H1 (cell line): Measurements from ENCODE around the gene SLC35D3. TPM values are rescaled to one million over a fixed set of nuclear protein-coding genes. Genes with fewer than 3 reads are reported as not detected.
A peak's percentile ranks its signal among the peaks of the same experiment; 100 is the strongest.

ENCODE experiments used
- CTCF ChIA-PET: fragments of 300-600 bp; sonication (Branson Sonifier 250); formaldehyde crosslinking; loops from one replicate; lab custom pipeline; 2021; ENCODE audit not compliant: partially characterized antibody; lab: Charles Lee
- POLR2A ChIA-PET: fragments of 300-600 bp; sonication (Branson Sonifier 250); formaldehyde crosslinking; loops from one replicate; lab custom pipeline; 2021; ENCODE audit warnings: inconsistent platforms; ENCODE audit not compliant: partially characterized antibody; lab: Charles Lee
- DNase-seq, 2 experiments: peaks; one replicate each; pipeline versions ENCODE4 v3.0.0 to v3.0.0-alpha.2; 2010 to 2022; ENCODE audit warnings: low spot score in 2 of 2, low read depth in 1 of 2, mixed read lengths in 1 of 2
- FAIRE-seq: peaks from 2 replicates; lab custom pipeline; 2011; peaks lifted over from hg19 to GRCh38; lab: Jason Lieb, UNC
- H2AFZ ChIP-seq: 2 replicates; pipeline ENCODE4 v1.8.1; 2012; ENCODE audit warnings: low read length, inconsistent platforms
- H2AK5ac ChIP-seq: 2 replicates; pipeline ENCODE4 v1.6.1; 2013; ENCODE audit warnings: low read depth, low read length
- H2BK120ac ChIP-seq: replicated peaks from 2 replicates; pipeline ENCODE3; 2013; ENCODE audit warnings: low read depth, low read length, inconsistent platforms
- H2BK12ac ChIP-seq: 2 replicates; pipeline ENCODE4 v1.6.1; 2013; ENCODE audit warnings: low read depth, low read length
- H2BK15ac ChIP-seq: 2 replicates; pipeline ENCODE4 v1.6.1; 2013; ENCODE audit warnings: low read length
- H2BK20ac ChIP-seq: 2 replicates; pipeline ENCODE4 v1.6.1; 2013; ENCODE audit warnings: low read length
- H2BK5ac ChIP-seq: 2 replicates; pipeline ENCODE4 v1.6.1; 2013; ENCODE audit warnings: low read depth, low read length
- H3K14ac ChIP-seq: 2 replicates; pipeline ENCODE4 v1.6.1; 2013; ENCODE audit warnings: inconsistent platforms; ENCODE audit not compliant: insufficient read length
- H3K18ac ChIP-seq: 2 replicates; pipeline ENCODE4 v1.6.1; 2013; ENCODE audit warnings: low read length; ENCODE audit errors: extremely low read depth
- H3K23ac ChIP-seq: 2 replicates; pipeline ENCODE4 v1.6.1; 2013; ENCODE audit warnings: inconsistent platforms; ENCODE audit not compliant: insufficient read length
- H3K23me2 ChIP-seq: 2 replicates; pipeline ENCODE4 v1.6.1; 2013; ENCODE audit warnings: low read depth, low read length
- H3K27ac ChIP-seq: 2 replicates; pipeline ENCODE4 v1.6.1; 2011; ENCODE audit warnings: low read depth, low read length, inconsistent platforms
- H3K27me3 ChIP-seq, 4 experiments: replicated peaks in 1 of 4; 1 replicate in 1 of 4; 2 replicates in 3 of 4; pipeline versions ENCODE4 v1.6.1 to v1.8.1; 2011 to 2013; ENCODE audit warnings: low read length in 3 of 4, mild to moderate bottlenecking in 3 of 4, inconsistent platforms in 2 of 4, mixed read lengths in 2 of 4, moderate library complexity in 1 of 4; ENCODE audit not compliant: control insufficient read depth in 3 of 4, insufficient read depth in 3 of 4; ENCODE audit errors: extremely low read depth in 1 of 4
- H3K36me3 ChIP-seq, 4 experiments: 2 replicates each; pipeline versions ENCODE4 v1.6.1 to v1.8.1; 2011 to 2013; ENCODE audit warnings: mild to moderate bottlenecking in 4 of 4, low read length in 3 of 4, moderate library complexity in 2 of 4, control low read depth in 1 of 4, inconsistent platforms in 1 of 4; ENCODE audit not compliant: insufficient read depth in 4 of 4, control insufficient read depth in 2 of 4
- H3K4ac ChIP-seq: replicated peaks from 2 replicates; pipeline ENCODE3; 2013; ENCODE audit warnings: low read length, low read depth, mixed read lengths, inconsistent platforms; ENCODE audit not compliant: insufficient read length
- H3K4me1 ChIP-seq, 4 experiments: replicated peaks in 1 of 4; 1 replicate in 1 of 4; 2 replicates in 3 of 4; pipeline versions ENCODE4 v1.6.1 to v1.8.1; 2011 to 2013; ENCODE audit warnings: low read length in 3 of 4, inconsistent platforms in 2 of 4, mixed read lengths in 1 of 4; ENCODE audit not compliant: insufficient read depth in 4 of 4, control insufficient read depth in 3 of 4
- H3K4me2 ChIP-seq, 2 experiments: 2 replicates each; pipeline versions ENCODE4 v1.6.1 to v1.8.1; 2011 to 2013; ENCODE audit warnings: low read depth in 2 of 2, low read length in 2 of 2, control low read depth in 1 of 2, inconsistent platforms in 1 of 2, mild to moderate bottlenecking in 1 of 2; ENCODE audit not compliant: insufficient read depth in 1 of 2
- H3K4me3 ChIP-seq, 4 experiments: fragments of 200-600, 300-600 bp in 1 of 4; sonication (generic), shearing (Covaris generic), sonication (Bioruptor Twin) in 1 of 4; 2 replicates each; pipeline versions ENCODE4 v1.5.1 to v1.8.1; 2011 to 2016; ENCODE audit warnings: low read length in 4 of 4, low read depth in 3 of 4, control low read depth in 2 of 4, inconsistent platforms in 2 of 4, mild to moderate bottlenecking in 2 of 4, mixed read lengths in 1 of 4, moderate library complexity in 1 of 4; ENCODE audit not compliant: insufficient read depth in 2 of 4; ENCODE audit errors: extremely low read depth in 1 of 4
- H3K56ac ChIP-seq: replicated peaks from 2 replicates; pipeline ENCODE3; 2013; ENCODE audit warnings: low read depth, mild to moderate bottlenecking, mixed read lengths, low read length, inconsistent platforms; ENCODE audit not compliant: insufficient read length
- H3K79me1 ChIP-seq: 2 replicates; pipeline ENCODE4 v1.6.1; 2013; ENCODE audit warnings: low read depth, low read length, control low read depth
- H3K79me2 ChIP-seq, 2 experiments: 2 replicates each; pipeline versions ENCODE4 v1.6.1 to v1.8.1; 2012 to 2013; ENCODE audit warnings: low read length in 2 of 2, mild to moderate bottlenecking in 2 of 2, inconsistent platforms in 1 of 2; ENCODE audit not compliant: insufficient read depth in 2 of 2, control insufficient read depth in 1 of 2
- H3K9ac ChIP-seq, 4 experiments: replicated peaks in 1 of 4; 1 replicate in 1 of 4; 2 replicates in 3 of 4; pipeline versions ENCODE4 v1.6.1 to v1.8.1; 2011 to 2013; ENCODE audit warnings: low read depth in 3 of 4, low read length in 3 of 4, control low read depth in 2 of 4, mild to moderate bottlenecking in 2 of 4, moderate library complexity in 2 of 4, inconsistent platforms in 1 of 4; ENCODE audit errors: extremely low read depth in 1 of 4
- H3K9me3 ChIP-seq, 2 experiments: 2 replicates each; pipeline versions ENCODE4 v1.6.1 to v1.8.1; 2012 to 2013; ENCODE audit warnings: mild to moderate bottlenecking in 2 of 2, moderate library complexity in 2 of 2, control low read depth in 1 of 2, inconsistent platforms in 1 of 2, low read depth in 1 of 2, low read length in 1 of 2, mixed read lengths in 1 of 2; ENCODE audit not compliant: insufficient read depth in 2 of 2
- H4K20me1 ChIP-seq, 2 experiments: replicated peaks in 1 of 2; 2 replicates each; pipeline versions ENCODE3 to v1.8.1; 2011 to 2013; ENCODE audit warnings: inconsistent platforms in 2 of 2, low read length in 2 of 2, mild to moderate bottlenecking in 1 of 2; ENCODE audit not compliant: insufficient read depth in 2 of 2, control insufficient read depth in 1 of 2
- H4K5ac ChIP-seq: 2 replicates; pipeline ENCODE4 v1.6.1; 2013; ENCODE audit warnings: low read length, low read depth, mixed read lengths, inconsistent platforms; ENCODE audit not compliant: insufficient read length
- H4K8ac ChIP-seq: 2 replicates; pipeline ENCODE4 v1.8.0; 2013; ENCODE audit warnings: mild to moderate bottlenecking, moderate library complexity, low read length, inconsistent platforms; ENCODE audit not compliant: insufficient read depth; ENCODE audit errors: extremely low read depth
- H4K91ac ChIP-seq: replicated peaks from 2 replicates; pipeline ENCODE3; 2013; ENCODE audit warnings: low read length, mixed read lengths, inconsistent platforms; ENCODE audit not compliant: insufficient read length
- CTCF ChIP-seq, 3 experiments: IDR thresholded peaks; 1 replicate in 2 of 3; 2 replicates in 1 of 3; pipeline versions ENCODE4 v1.5.1 to v1.6.1; 2011; ENCODE audit warnings: low read length in 3 of 3, mild to moderate bottlenecking in 3 of 3, inconsistent platforms in 2 of 3, low read depth in 1 of 3, moderate library complexity in 1 of 3; ENCODE audit not compliant: insufficient read depth in 1 of 3; ENCODE audit errors: control extremely low read depth in 1 of 3
- EP300 ChIP-seq, 2 experiments: IDR thresholded peaks; 1 replicate in 1 of 2; 2 replicates in 1 of 2; pipeline ENCODE4 v1.6.1; 2011 to 2012; ENCODE audit warnings: low read depth in 2 of 2, low read length in 2 of 2, mild to moderate bottlenecking in 2 of 2, borderline replicate concordance in 1 of 2, inconsistent platforms in 1 of 2, moderate library complexity in 1 of 2
- RAD21 ChIP-seq, 2 experiments: IDR thresholded peaks in 1 of 2; conservative IDR thresholded peaks in 1 of 2; 2 replicates each; pipeline ENCODE4 v1.6.1; 2011; ENCODE audit warnings: low read depth in 2 of 2, low read length in 2 of 2, improper control_type of control experiment in 1 of 2, inconsistent platforms in 1 of 2, mild to moderate bottlenecking in 1 of 2, moderate library complexity in 1 of 2
- YY1 ChIP-seq: IDR thresholded peaks from 2 replicates; pipeline ENCODE4 v1.6.1; 2011; ENCODE audit warnings: low read depth, mild to moderate bottlenecking, low read length
- WGBS, 2 experiments: shearing (Covaris generic) in 1 of 2; methylation state at CpG; one replicate each; pipeline versions ENCODE4 v1.1.6 to v1.1.7; 2013 to 2015; ENCODE audit warnings: low lambda C conversion rate in 2 of 2, mixed read lengths in 2 of 2, inconsistent platforms in 1 of 2, low coverage in 1 of 2, missing lambda C conversion rate in 1 of 2; ENCODE audit not compliant: insufficient replicate concordance in 2 of 2, insufficient coverage in 1 of 2, insufficient read length in 1 of 2; ENCODE audit errors: extremely low coverage in 1 of 2, missing lambda C conversion rate in 1 of 2; 5-methylcytosine and 5-hydroxymethylcytosine counted together
- polyA plus RNA-seq, 7 experiments: library from polyadenylated mRNA; depleted of rRNA in 3 of 7; stranded (reverse) in 5 of 7; unstranded in 2 of 7; fragments of >200 nt in 5 of 7; fragments of 200-250 nt in 2 of 7; gene quantifications; 1 replicate in 5 of 7; 2 replicates in 1 of 7; 4 replicates in 1 of 7; pipeline versions ENCODE4 v1.2.1 to v1.2.3, GENCODE V29; 2011 to 2013; ENCODE audit warnings: missing spikeins in 2 of 7, mixed read lengths in 2 of 7
- total RNA-seq: library from RNA; stranded (reverse); fragmentation: NEBNext Ultra II Directional; extraction: Animal tissue kit (Norgen Biotek cat#: 25700); gene quantifications from 2 replicates; pipeline ENCODE4 v1.2.1, GENCODE V29; 2021

SLC35D3 gene
- total and polyA plus RNA-seq, 2 of the 8 experiments (the other 6 are each of a cell fraction or from before 2014, with no cell fraction given): 0.27 to 0.39 TPM

- no peak overlapping the region for H3K9ac ChIP-seq
- H4K5ac ChIP-seq: no peak overlapping the region
- no peak overlapping the region for H3K56ac ChIP-seq
- H4K20me1 ChIP-seq: no peaks in the 10 kb centered on the region
- H3K27ac ChIP-seq: no peak overlapping the region
- TF ChIP-seq YY1 (peak; percentile 52), EP300 (IDR thresholded peaks at IDR 0.05; ENCODE audit: borderline replicate concordance in 1 of 2, low read depth in 2 of 2, low read length in 2 of 2) (no peak), CTCF (IDR thresholded peaks at IDR 0.05; ENCODE audit: control extremely low read depth in 1 of 3, insufficient read depth in 1 of 3, low read depth in 1 of 3, low read length in 3 of 3) (peak; percentile 67 to 82 (median 78)), RAD21 (IDR thresholded peaks at IDR 0.05 in 1 of 2, conservative IDR thresholded peaks at IDR 0.05 in 1 of 2; ENCODE audit: low read depth in 2 of 2, low read length in 2 of 2) (peak; percentile 82 to 86)
- peak overlapping the region; percentile 97 for H2AFZ ChIP-seq
- 70% methylated on average over 19 of the region's 19 CpGs; no CpG with 5 or more reads in 1 of the 2 experiments for WGBS, 2 experiments
- H3K23ac ChIP-seq: no peak overlapping the region
- peak overlapping the region; percentile 60; the same call in 1 of the 2 replicates for H2AK5ac ChIP-seq
- peak overlapping the region; percentile 0 for H4K91ac ChIP-seq
- POLR2A ChIA-PET: interaction anchor here (0.8 to 1.3 kb wide), 2 partner anchors 11 to 22 kb away, joined by 3 to 5 read pairs; no protein-coding TSS in a partner anchor
- no peaks in the 10 kb centered on the region for H3K27me3 ChIP-seq
- H3K4me1 ChIP-seq: no peaks in the 10 kb centered on the region
- H3K9me3 ChIP-seq: no peaks in the 10 kb centered on the region
- peak overlapping the region; percentile 9; the same call in 1 of the 2 replicates for H2BK20ac ChIP-seq
- peak overlapping the region; percentile 91 for H2BK12ac ChIP-seq
- H3K79me1 ChIP-seq: no peaks in the 10 kb centered on the region
- no peak overlapping the region for H2BK5ac ChIP-seq
- no peak overlapping the region for H3K4ac ChIP-seq
- H3K23me2 ChIP-seq: no peaks in the 10 kb centered on the region
- peak overlapping the region; percentile 9; the same call in 1 of the 2 replicates for H3K18ac ChIP-seq
- no peaks in the 10 kb centered on the region for H3K36me3 ChIP-seq
- peak; percentile 98 for FAIRE-seq
- no peak overlapping the region for H3K4me2 ChIP-seq
- CTCF ChIA-PET: interaction anchor here (0.6 to 5.9 kb wide), 27 partner anchors 9 to 573 kb away, joined by 3 to 69 read pairs (median 4); partner anchors contain the start of gene SLC35D3
- DNase-seq: peak; percentile 53 to 81
- no peak overlapping the region for H2BK15ac ChIP-seq
- H2BK120ac ChIP-seq: no peak overlapping the region
- H4K8ac ChIP-seq: no peak overlapping the region
- no peaks in the 10 kb centered on the region for H3K79me2 ChIP-seq
- no peak overlapping the region for H3K4me3 ChIP-seq
- H3K14ac ChIP-seq: no peak overlapping the region
Measured at GRCh38 chr6:136967876-136968752, 46.0 kb downstream of the SLC35D3 start.
